Measurements from ENCODE around the gene GALNT2. TPM values are rescaled to one million over a fixed set of nuclear protein-coding genes. Genes with fewer than 3 reads are reported as not detected.

The GALNT2 gene
- polyA plus RNA-seq, 3 donors: 19.6 to 25.6 (median 23.4) TPM

GRCh38 chr1:230285351-230285750 lies 218.3 kb downstream of the GALNT2 start:
- H3K4me2 ChIP-seq (replicated peaks; ENCODE audit: extremely low read depth, low read length, poor library complexity, severe bottlenecking): no peak overlapping the region
- H3K4me3 ChIP-seq (replicated peaks in 1 of 3; ENCODE audit: low read depth in 2 of 3, low read length in 3 of 3): no peak overlapping the region
- intact Hi-C loops (cut with micrococcal nuclease): no loop called here
- H3K4me1 ChIP-seq (ENCODE audit: control insufficient read depth in 1 of 2, insufficient read depth in 2 of 2, low read length in 2 of 2): no peaks in the 10 kb centered on the region
- H3K79me2 ChIP-seq (ENCODE audit: insufficient read depth, low read length): no peaks in the 10 kb centered on the region
- Mint-ChIP-seq H3K36me3 (peaks cover 12 to 23% of the 10 kb centered on the region in 2 donors), H3K4me1 (no peaks in the 10 kb centered on the region), H3K4me3 (no peak overlapping the region), H3K27ac (no peak overlapping the region), H3K9me3 (peaks cover 0 to 2% (median 0%) of the 10 kb centered on the region in 7 donors), H3K27me3 (ENCODE audit: low read depth in 3 of 3) (peaks cover 0 to 6% (median 1%) of the 10 kb centered on the region in 3 donors)
- no peaks in the 10 kb centered on the region for H4K20me1 ChIP-seq (ENCODE audit: insufficient read depth, low read length)
- no peaks in the 10 kb centered on the region for H3K27me3 ChIP-seq (ENCODE audit: control insufficient read depth in 2 of 2, insufficient read depth in 2 of 2, low read length in 2 of 2)
- 96% methylated on average over 2 of the region's 7 CpGs for WGBS (ENCODE audit: insufficient coverage)
- H2AFZ ChIP-seq (ENCODE audit: insufficient read depth, low read depth, low read length, poor library complexity, severe bottlenecking): no peak overlapping the region
- H3K27ac ChIP-seq (ENCODE audit: low read depth in 1 of 2, low read length in 2 of 2): no peak overlapping the region
- no peaks in the 10 kb centered on the region for H3K9me3 ChIP-seq (replicated peaks in 1 of 2; ENCODE audit: control insufficient read depth in 1 of 2, insufficient read depth in 1 of 2, low read length in 2 of 2)
- TF ChIP-seq CTCF (IDR thresholded peaks at IDR 0.05): no peak
- no peak for DNase-seq
- peaks cover 8 to 24% of the 10 kb centered on the region in 2 donors for H3K36me3 ChIP-seq (replicated peaks in 1 of 2; ENCODE audit: control insufficient read depth in 1 of 2, insufficient read depth in 2 of 2, low read length in 2 of 2)
- no peak overlapping the region for H3K9ac ChIP-seq (ENCODE audit: insufficient read depth, low read length, poor library complexity, severe bottlenecking)

GRCh38 chr1:230286166-230286889 lies 219.3 kb downstream of the GALNT2 start:
- no peaks in the 10 kb centered on the region for H3K9me3 ChIP-seq (replicated peaks in 1 of 2; ENCODE audit: control insufficient read depth in 1 of 2, insufficient read depth in 1 of 2, low read length in 2 of 2)
- H3K4me1 Mint-ChIP-seq: no peaks in the 10 kb centered on the region
- peaks cover 0 to 2% (median 0%) of the 10 kb centered on the region in 7 donors for H3K9me3 Mint-ChIP-seq
- no peaks in the 10 kb centered on the region for H3K4me1 ChIP-seq (ENCODE audit: control insufficient read depth in 1 of 2, insufficient read depth in 2 of 2, low read length in 2 of 2)
- H3K27me3 ChIP-seq (ENCODE audit: control insufficient read depth in 2 of 2, insufficient read depth in 2 of 2, low read length in 2 of 2): no peaks in the 10 kb centered on the region
- H3K4me2 ChIP-seq (replicated peaks; ENCODE audit: extremely low read depth, low read length, poor library complexity, severe bottlenecking): no peak overlapping the region
- intact Hi-C loops (cut with micrococcal nuclease): no loop called here
- no peak overlapping the region for H3K27ac ChIP-seq (ENCODE audit: low read depth in 1 of 2, low read length in 2 of 2)
- no peaks in the 10 kb centered on the region for H3K79me2 ChIP-seq (ENCODE audit: insufficient read depth, low read length)
- 91% methylated on average over 20 of the region's 21 CpGs for WGBS (ENCODE audit: insufficient coverage)
- H2AFZ ChIP-seq (ENCODE audit: insufficient read depth, low read depth, low read length, poor library complexity, severe bottlenecking): no peak overlapping the region
- no peak for TF ChIP-seq CTCF (IDR thresholded peaks at IDR 0.05)
- no peak overlapping the region for H3K9ac ChIP-seq (ENCODE audit: insufficient read depth, low read length, poor library complexity, severe bottlenecking)
- DNase-seq: no peak
- peak overlapping the region in 1 of 7 donors; percentile 65 for H3K27ac Mint-ChIP-seq
- H3K36me3 ChIP-seq (replicated peaks in 1 of 2; ENCODE audit: control insufficient read depth in 1 of 2, insufficient read depth in 2 of 2, low read length in 2 of 2): peaks cover 0 to 14% of the 10 kb centered on the region in 2 donors
- H3K27me3 Mint-ChIP-seq (ENCODE audit: low read depth in 3 of 3): peaks cover 5 to 8% (median 7%) of the 10 kb centered on the region in 3 donors
- no peak overlapping the region for H3K4me3 ChIP-seq (replicated peaks in 1 of 3; ENCODE audit: low read depth in 2 of 3, low read length in 3 of 3)
- peaks cover 7 to 15% of the 10 kb centered on the region in 2 donors for H3K36me3 Mint-ChIP-seq
- H3K4me3 Mint-ChIP-seq: no peak overlapping the region
- no peaks in the 10 kb centered on the region for H4K20me1 ChIP-seq (ENCODE audit: insufficient read depth, low read length)

Measured in CD14-positive monocyte (primary cell).